Measurements from ENCODE around the gene MEST. TPM values are rescaled to one million over a fixed set of nuclear protein-coding genes. Genes with fewer than 3 reads are reported as not detected.

Gene MEST
- 1.8 and 15.1 TPM in 2 replicates for total RNA-seq

GRCh38 chr7:130491841-130492522 lies at the start of gene MEST:
Gene MEST (plus strand): TSS chr7:130492085. CDS start chr7:130492314, 229 bp downstream.

Small RNA genes within 50 kb of the gene (small RNA-seq; reads per million reads assigned to genes)
- not detected for gene MIR335
- not detected for gene RF02148
- not detected for gene RF02149
- gene RF02150: not detected

Other genes starting within 250 kb of the MEST start
- not detected in 2 replicates for gene CPA2, start 225.2 kb upstream of the MEST start, total RNA-seq
- under 0.01 and 1.6 TPM in 2 replicates for gene CPA4, start 198.9 kb upstream of the MEST start, total RNA-seq
- gene CPA5, start 147.3 kb upstream of the MEST start, total RNA-seq: not detected in 2 replicates
- gene CPA1, start 111.6 kb upstream of the MEST start, total RNA-seq: not detected in 2 replicates
- gene CEP41, start 51.1 kb upstream of the MEST start, total RNA-seq: 6.6 and 7.7 TPM in 2 replicates
- 29.0 and 36.0 TPM in 2 replicates for gene COPG2, start 176.7 kb downstream of the MEST start, total RNA-seq
- gene TSGA13, start 194.5 kb downstream of the MEST start, total RNA-seq: not detected in 2 replicates
- gene KLF14, start 242.1 kb downstream of the MEST start, total RNA-seq: 0.20 and 0.37 TPM in 2 replicates

All from subcutaneous preadipocyte (primary cell).